22Rv1 (cell line): ENCODE data around the gene RNF217.
"Not testable (repeated sequence)": the region's sequence is repeated elsewhere in the genome, so short reads cannot be mapped to it uniquely, and the experiment has no call there.

Experiments used
- ZFX ChIP-seq: fragments of 450-650 bp; IDR thresholded peaks from 2 replicates; pipeline ENCODE4 v1.6.1; 2017; ENCODE audit warnings: antibody characterized with exemption, borderline replicate concordance
- TF ChIP-seq, protein P1 (sequence below): fragments of 450-650 bp; IDR thresholded peaks from 2 replicates; pipeline ENCODE4 v1.5.1; 2017; ENCODE audit warnings: mild to moderate bottlenecking

DNA sequence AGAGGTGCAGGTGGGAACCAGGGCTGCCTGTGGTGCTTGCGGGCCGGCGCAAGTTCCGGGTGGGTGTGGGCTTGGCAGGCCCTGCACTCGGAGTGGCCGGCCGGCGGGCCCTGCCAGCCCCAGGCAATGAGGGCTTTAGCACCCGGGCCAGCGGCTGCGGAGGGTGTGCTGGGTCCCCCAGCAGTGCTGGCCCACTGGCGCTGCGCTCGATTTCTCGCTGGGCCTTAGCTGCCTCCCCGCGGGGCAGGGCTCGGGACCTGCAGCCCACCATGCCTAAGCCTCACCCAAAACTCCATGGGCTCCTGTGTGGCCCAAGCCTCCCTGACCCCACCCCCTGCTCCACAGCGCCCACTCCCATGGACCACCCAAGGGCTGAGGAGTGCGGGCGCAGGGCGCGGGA, 163.6 kb downstream of the RNF217 start:
- TF ChIP-seq, protein P1, sequence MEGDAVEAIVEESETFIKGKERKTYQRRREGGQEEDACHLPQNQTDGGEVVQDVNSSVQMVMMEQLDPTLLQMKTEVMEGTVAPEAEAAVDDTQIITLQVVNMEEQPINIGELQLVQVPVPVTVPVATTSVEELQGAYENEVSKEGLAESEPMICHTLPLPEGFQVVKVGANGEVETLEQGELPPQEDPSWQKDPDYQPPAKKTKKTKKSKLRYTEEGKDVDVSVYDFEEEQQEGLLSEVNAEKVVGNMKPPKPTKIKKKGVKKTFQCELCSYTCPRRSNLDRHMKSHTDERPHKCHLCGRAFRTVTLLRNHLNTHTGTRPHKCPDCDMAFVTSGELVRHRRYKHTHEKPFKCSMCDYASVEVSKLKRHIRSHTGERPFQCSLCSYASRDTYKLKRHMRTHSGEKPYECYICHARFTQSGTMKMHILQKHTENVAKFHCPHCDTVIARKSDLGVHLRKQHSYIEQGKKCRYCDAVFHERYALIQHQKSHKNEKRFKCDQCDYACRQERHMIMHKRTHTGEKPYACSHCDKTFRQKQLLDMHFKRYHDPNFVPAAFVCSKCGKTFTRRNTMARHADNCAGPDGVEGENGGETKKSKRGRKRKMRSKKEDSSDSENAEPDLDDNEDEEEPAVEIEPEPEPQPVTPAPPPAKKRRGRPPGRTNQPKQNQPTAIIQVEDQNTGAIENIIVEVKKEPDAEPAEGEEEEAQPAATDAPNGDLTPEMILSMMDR, result not testable (repeated sequence)
- not testable (repeated sequence) for TF ChIP-seq ZFX
